HCT116 (cell line): ENCODE data around the gene LRRIQ1.

Experiments
- YY1 ChIP-seq: IDR thresholded peaks from 2 replicates; pipeline ENCODE4 v1.6.1; 2011; ENCODE audit warnings: low read length, low read depth, moderate library complexity, mild to moderate bottlenecking; ENCODE audit not compliant: insufficient replicate concordance; ENCODE audit errors: extremely low read depth
- TF ChIP-seq, protein P1 (sequence below), 3 experiments: fragments of 200-600 bp in 1 of 3; sonication (generic) in 1 of 3; IDR thresholded peaks in 2 of 3; conservative IDR thresholded peaks in 1 of 3; 2 replicates each; pipeline ENCODE4 v1.5.1; 2012 to 2017; ENCODE audit warnings: low read depth in 2 of 3, low read length in 2 of 3, antibody characterized with exemption in 1 of 3, borderline replicate concordance in 1 of 3, control low read depth in 1 of 3, mild to moderate bottlenecking in 1 of 3, mixed read lengths in 1 of 3, mixed run types in 1 of 3, moderate library complexity in 1 of 3; ENCODE audit not compliant: insufficient read depth in 1 of 3

- TF ChIP-seq, protein P1, sequence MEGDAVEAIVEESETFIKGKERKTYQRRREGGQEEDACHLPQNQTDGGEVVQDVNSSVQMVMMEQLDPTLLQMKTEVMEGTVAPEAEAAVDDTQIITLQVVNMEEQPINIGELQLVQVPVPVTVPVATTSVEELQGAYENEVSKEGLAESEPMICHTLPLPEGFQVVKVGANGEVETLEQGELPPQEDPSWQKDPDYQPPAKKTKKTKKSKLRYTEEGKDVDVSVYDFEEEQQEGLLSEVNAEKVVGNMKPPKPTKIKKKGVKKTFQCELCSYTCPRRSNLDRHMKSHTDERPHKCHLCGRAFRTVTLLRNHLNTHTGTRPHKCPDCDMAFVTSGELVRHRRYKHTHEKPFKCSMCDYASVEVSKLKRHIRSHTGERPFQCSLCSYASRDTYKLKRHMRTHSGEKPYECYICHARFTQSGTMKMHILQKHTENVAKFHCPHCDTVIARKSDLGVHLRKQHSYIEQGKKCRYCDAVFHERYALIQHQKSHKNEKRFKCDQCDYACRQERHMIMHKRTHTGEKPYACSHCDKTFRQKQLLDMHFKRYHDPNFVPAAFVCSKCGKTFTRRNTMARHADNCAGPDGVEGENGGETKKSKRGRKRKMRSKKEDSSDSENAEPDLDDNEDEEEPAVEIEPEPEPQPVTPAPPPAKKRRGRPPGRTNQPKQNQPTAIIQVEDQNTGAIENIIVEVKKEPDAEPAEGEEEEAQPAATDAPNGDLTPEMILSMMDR (IDR thresholded peaks at IDR 0.05 in 2 of 3, conservative IDR thresholded peaks at IDR 0.05 in 1 of 3; ENCODE audit: borderline replicate concordance in 1 of 3, insufficient read depth in 1 of 3, low read depth in 2 of 3, low read length in 2 of 3) = no peak
- TF ChIP-seq YY1 = no peak
Observed at GRCh38 chr12:85277900-85278597, 241.9 kb downstream of the LRRIQ1 start.
